GM12872 (cell line): ENCODE data around the gene SETD1B.

ENCODE experiments used
- TF ChIP-seq, protein P1 (sequence below): IDR thresholded peaks from 3 replicates; pipeline ENCODE4 v1.5.1; 2011; ENCODE audit warnings: low read depth, mild to moderate bottlenecking, low read length, moderate library complexity; ENCODE audit not compliant: insufficient read depth

SETD1B gene

DNA sequence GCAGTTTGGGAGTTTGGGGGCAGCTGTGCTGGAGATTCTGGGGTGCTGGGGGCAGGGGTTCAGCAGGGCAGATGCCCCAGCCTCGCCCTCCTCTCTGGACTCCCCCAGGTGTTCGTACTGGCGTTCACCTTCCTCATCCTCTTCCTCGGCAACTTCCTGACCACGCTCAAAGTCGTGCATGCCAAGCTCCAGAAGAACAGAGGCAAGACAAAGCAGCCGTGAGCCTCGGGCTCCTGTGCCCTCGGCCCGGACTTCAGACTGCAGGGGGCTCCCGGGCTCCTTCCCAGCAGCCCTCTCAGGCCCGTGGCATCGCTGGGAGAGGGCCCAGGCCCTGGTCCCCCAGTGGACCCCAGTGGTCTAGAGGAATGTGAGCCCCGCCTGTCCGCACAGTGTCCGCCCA, 28.3 kb upstream of the SETD1B start:
- TF ChIP-seq, protein P1, sequence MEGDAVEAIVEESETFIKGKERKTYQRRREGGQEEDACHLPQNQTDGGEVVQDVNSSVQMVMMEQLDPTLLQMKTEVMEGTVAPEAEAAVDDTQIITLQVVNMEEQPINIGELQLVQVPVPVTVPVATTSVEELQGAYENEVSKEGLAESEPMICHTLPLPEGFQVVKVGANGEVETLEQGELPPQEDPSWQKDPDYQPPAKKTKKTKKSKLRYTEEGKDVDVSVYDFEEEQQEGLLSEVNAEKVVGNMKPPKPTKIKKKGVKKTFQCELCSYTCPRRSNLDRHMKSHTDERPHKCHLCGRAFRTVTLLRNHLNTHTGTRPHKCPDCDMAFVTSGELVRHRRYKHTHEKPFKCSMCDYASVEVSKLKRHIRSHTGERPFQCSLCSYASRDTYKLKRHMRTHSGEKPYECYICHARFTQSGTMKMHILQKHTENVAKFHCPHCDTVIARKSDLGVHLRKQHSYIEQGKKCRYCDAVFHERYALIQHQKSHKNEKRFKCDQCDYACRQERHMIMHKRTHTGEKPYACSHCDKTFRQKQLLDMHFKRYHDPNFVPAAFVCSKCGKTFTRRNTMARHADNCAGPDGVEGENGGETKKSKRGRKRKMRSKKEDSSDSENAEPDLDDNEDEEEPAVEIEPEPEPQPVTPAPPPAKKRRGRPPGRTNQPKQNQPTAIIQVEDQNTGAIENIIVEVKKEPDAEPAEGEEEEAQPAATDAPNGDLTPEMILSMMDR = no peak

- TF ChIP-seq, protein P1 = peak; percentile 90
Observed at GRCh38 chr12:121776190-121777098, 27.4 kb upstream of the SETD1B start.

GRCh38 chr12:121778567-121779421, 25.0 kb upstream of the SETD1B start:
- TF ChIP-seq, protein P1 = no peak

DNA sequence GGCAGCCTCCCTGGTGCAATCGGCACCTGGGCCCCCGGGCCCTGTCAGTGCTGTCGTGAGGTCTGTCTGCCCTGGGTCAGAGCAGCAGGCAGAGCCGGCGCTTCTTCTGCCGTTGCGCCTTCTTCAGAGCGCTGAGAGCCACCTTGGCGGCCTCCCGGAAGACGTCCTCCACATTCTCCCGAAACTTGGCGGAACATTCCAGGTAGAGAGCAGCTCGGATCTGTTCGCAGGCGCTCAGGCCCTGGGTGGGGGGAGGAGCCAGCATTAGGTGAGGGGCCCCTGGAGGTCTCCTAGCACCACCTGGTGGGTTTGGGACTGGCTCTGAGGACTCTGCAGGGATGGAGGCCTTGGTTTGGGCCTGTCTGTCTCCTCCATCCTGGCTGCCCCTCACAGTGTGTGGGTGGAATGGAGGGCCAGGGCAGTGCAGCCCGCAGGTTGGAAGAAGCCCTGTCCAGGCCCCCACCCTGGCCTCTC, 24.4 kb upstream of the SETD1B start:
- TF ChIP-seq, protein P1 = no peak

DNA sequence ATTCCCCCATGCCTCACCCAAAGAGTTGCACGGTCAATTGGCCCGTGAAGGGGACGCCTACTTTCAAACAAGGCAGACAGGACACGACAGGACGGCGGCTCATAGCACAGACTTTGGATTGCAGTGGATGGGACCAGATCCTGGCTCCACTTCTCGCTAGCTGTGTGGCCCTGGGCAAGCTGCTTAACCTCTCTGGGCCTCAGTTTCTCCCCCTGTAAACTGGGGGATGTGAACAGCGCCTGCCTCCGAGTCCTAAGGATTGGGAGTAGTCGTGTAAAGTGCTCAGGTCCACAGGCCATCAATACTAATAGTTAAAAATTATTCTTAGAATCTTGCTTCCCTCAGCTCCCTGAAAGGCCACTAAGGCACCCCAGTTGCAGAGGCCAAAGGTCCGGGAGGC, 23.4 kb upstream of the SETD1B start:
- TF ChIP-seq, protein P1 = no peak

DNA sequence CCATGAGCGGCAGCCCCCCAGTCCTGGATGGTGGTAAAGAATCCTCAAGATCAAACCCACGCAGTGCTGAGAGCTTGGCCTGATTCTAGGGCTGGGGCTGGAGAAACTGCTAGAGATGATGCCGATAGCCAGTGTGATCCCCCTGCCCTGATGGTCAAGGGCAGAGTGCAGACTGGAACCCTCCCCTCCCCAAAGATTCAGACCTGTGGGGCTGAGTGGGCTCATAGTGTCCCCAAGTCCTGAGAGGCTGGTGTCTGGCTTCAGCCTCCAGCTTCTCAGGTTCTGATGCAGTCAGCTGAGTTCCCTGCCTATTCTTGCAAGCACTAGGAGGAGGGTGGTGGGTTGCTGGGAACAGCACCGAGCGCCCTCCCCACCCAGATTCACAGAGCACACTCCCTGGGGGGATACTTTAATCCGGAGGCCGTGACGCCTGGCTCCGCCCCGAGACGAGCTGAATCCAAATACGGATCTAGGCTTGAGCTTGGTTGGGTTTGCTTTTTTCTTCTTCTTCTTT, 22.3 kb upstream of the SETD1B start:
- TF ChIP-seq, protein P1 = no peak
